A172 (cell line): ENCODE measurements around the gene PPDPF. TPM values are rescaled to one million over a fixed set of nuclear protein-coding genes. Genes with fewer than 3 reads are reported as not detected.

Experiments used
- DNase-seq: peaks from one replicate; pipeline ENCODE4 v3.0.0-alpha.2; 2015; ENCODE audit warnings: low spot score
- total RNA-seq: library from RNA; depleted of rRNA; stranded (reverse); fragments of >200 nt; shearing (Covaris generic); gene quantifications from 2 replicates; pipeline ENCODE4 v1.2.3, GENCODE V29; 2014

Gene PPDPF
- total RNA-seq, 1 experiment from 2014 or later = 67.4 TPM

DNA sequence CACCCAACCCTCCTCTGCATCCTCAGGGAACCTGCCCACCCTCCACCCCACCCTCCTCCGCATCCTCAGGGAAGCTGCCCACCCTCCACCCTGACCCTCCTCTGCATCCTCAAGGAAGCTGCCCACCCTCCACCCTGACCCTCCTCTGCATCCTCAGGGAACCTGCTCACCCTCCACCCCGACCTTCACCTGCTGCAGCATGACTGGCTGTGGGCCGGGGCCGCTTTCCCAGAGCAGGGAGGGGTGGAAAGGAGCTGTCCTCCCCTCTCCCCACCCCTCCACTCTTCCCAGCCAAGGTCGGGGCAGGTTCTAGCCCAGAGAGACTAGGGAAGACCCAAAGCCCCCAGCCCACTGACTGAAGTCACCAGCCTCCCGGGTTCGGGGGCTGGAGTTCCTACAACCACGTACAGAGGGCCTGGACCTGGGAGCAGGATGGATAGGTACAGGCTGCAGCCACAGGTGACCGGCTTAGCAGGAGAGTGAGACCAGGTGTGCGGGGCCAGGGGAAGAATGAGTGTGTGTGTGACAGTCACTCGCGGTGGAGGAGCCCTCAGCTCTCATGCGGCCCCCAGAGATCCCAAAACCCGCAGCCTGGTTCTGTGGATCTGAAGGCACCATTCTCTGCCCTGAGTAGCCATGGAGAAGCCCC, 33.3 kb upstream of the PPDPF start:
- no peak for DNase-seq

DNA sequence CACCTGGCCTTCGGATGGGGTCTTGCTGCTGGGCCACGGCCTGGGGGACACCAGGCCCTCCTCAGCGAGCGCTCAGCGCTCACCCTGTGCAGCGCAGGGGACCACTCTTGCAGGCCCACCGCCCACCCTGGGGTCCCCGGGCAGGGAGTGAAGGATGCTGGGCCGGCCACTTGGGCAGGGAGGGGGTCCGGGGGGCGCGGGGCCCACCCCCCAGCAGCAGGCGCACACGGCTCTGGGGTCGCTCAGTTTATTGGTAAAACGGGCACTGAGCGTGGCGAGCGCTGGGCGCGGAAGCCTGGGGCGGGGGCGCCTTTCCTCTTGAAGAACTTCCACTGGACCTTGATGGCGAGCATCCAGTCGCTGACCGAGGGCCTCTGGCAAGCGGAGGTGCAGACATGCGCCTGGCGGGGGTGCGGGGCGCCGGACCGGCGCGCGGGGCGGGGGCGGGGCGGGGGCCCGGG, 32.8 kb upstream of the PPDPF start:
- DNase-seq = no peak

DNA sequence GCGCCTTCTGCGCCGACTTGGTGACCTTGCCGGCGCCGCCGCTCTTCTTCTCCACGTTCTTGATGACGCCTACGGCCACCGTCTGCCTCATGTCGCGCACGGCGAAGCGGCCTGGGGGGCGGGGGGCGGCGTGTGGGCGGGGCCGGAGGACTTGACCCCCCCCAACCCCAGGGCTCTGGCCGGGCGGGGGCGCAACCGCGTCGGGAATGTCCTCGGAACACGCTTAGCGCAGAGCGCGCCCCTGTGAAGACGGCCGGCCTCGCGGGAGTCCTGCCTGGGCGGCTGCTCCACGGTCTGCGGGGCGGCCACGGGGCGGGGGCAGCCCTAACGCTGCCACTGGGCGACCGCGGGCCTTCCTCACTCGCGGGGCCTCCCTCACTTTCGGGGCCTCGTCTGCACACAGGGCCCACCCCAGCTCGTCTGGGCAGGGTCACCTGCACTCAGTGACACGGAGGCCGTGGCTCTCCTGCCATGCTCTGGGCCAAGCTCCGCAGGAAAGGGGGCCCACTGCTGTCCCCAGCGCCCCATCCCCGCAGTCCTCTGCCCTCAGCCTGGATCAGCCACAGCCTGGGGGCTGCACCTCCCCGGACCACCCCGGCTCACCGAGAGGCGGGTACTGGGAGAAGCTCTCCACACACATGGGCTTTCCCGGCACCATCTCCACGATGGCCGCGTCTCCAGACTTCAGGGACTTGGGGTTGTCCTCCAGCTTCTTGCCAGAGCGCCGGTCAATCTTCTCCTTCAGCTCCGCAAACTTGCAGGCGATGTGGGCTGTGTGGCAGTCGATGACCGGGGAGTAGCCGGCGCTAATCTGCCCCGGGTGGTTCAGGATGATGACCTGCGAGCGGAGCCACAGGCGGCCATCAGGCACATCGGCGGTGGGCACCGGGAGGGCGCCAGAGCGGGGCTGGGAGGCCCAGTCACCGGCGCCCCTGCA, 32.0 kb upstream of the PPDPF start:
- DNase-seq = no peak

DNA sequence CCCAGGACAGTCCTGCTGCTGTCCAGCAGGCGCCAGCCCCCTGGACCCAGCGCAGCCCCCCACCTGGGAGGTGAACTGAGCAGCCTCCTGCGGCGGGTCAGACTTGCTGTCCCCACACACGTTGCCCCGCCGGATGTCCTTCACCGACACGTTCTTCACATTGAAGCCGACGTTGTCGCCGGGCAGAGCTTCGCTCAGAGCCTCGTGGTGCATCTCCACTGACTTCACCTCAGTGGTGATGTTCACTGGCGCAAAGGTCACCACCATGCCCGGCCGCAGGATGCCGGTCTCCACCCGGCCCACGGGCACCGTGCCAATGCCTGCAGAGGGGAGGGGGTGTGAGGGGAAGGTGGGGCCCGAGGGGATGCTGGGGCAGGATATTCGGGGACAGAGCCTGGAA, 30.1 kb upstream of the PPDPF start:
- no peak for DNase-seq

DNA sequence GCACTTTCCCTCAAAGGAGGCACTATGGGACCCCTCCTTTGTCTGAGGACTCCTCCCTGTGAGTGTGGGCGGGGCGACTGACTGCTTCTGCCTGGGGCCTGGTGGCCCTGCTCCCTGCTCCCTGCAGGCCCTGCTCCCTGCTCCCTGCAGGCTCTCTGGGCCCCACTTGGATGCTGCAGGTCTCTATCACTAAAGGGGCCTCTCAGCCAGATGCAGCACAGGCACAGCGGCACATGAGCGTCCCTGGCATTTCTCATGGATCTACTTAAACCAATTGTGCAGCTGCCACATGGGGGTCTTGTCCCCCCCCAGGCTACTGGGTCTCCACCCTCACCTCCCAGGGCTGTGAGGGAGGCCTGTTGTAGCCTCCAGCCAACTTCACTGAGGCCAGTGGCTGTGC, 29.5 kb upstream of the PPDPF start:
- no peak for DNase-seq

DNA sequence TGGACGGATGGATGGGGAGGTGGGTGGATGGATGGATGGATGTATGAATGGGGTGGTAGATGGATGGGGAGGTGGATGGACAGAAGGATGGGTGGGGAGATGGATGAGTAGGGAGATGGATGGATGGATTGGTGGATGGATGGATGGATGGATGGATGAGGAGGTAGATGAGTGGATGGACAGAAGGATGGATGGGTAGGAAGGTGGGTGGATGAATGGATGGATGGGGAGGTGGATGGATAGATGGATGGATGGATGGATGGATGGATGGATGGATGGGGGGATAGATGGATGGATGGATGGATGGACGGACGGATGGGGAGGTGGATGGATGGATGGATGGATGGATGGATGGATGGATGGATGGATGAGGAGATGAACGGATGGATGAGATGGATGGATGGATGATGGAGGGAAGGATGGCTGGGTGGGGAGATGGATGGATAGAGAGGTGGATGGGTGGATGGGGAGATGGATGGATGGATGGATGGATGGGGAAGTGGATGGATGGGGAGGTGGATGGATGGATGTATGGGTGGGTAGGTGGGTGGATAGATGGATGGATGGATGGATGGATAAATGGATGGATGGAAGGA, 28.8 kb upstream of the PPDPF start:
- DNase-seq = no peak

DNA sequence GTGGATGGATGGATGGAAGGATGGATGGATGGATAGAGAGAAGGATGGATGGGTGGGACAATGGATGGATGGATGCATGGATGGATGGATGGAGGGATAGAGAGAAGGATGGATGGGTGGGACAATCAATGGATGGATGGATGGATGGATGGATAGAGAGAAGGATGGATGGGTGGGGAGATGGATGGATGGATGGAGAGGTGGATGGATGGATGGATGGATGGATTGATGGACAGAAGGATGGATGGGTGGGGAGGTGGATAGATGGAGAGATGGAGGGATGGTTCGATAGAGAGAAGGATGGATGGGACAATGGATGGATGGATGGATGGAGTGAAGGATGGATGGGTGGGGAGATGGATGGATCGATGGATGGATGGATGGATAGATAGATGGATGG, 28.0 kb upstream of the PPDPF start:
- DNase-seq = no peak

DNA sequence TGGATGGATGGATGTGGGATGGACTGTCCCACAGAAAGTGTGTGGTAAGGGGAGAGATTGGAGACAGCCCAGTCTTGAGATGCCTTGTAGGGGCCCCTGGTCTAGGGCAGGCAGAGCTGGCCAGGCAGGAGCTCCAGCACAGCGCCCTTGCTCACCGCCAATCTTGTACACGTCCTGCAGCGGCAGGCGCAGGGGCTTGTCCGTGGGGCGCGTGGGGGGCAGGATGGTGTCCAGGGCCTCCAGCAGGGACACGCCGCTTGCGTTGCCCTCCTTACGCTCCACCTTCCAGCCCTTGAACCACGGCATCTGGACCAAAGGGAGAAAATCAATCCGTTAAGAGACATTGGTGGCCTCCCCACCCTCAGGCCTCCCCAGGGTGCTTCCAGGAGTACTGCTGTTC, 27.6 kb upstream of the PPDPF start:
- no peak for DNase-seq

DNA sequence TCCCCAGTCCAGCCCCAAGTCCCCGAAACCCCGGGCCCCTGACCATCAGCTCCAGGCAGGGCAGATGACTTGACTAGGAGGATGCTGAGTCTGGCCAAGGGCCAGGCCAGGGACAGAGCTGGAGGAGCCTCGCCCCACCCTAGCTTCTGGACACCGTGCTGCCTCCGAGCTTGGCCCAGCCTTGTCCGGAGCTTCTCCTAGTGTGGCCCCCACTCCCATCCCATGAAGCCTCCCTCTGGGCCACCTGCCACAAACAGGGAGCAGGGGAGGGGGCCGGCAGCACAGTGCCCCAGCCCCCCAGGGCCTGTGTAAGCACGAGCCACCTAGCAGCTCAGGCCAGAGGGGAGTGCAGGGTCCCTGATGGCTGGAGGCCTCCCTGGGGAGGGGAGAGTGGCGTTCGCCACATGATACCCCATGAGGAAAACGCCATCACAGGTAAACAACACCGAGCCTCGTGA, 27.0 kb upstream of the PPDPF start:
- DNase-seq = no peak

DNA sequence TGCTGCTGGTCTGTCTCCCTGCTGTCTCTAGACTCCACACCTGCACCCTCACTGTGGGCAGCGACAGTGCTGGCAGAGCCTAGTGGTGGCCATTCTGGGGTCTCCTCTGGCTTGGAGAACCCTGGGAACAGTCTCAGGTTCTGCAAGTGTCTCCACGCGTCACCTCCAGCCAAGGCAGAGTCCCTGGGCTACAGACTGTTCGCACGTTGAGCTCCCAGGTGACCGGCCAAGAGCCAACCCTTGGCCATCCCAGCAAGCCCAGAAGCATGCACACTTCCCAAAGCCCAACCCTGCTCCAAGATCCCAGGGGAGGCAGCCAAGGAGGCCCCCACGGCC, 26.5 kb upstream of the PPDPF start:
- no peak for DNase-seq

DNA sequence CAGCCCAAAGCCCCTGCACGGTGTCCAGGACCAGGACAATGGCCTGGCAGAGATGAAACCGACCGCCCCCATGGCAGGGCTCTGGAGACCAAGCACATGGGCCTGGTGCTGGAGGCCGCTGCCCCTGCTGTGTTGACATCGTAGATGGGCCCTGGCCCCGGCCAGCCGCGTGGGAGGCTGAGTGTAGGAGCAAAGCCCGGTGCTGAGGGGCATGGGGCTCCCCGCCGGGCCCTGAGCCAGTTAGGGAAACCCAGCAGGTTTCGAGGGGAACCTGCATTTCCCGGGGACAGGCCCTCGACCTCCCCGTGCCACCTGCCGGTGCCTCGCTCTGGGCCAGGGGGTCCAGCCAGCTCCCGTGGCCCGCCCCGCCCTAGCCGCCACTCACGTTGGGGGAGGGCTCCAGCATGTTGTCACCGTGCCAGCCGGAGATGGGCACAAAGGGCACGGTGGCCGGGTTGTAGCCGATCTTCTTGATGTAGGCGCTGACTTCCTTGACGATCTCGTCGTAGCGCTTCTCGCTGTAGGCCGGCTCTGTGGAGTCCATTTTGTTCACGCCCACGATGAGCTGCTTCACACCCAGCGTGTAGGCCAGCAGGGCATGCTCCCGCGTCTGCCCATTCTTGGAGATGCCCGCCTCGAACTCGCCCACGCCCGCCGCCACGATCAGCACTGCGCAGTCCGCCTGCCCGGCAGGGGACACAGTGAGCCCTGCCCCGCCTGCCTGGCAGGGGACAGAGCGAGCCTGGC, 26.0 kb upstream of the PPDPF start:
- DNase-seq = no peak

DNA sequence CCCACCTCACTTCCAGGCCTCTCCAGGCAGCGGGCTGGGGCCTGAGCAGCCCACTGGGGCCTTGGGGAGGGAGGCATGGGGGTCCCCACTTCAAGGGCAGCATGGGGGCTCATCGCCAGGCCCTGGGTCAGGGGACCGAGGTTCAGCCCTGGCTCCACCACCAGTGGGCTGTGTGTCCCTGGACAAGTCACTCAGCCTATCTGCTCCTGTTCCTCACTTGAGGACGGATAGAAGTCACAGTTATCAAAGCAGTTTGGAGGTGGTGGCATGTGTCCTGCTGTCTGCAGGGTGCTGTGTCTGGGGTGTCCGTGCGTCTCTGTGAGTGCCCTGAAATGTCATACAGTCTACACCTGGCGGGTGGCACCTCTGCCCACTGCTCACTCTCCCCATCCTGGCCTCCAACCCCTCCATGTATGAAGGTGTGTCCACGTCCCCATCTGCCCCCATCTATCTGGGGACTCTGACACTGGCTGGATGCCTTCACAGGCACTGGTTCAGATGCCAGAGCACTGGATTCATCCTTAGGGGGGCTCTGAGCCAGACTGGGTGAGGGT, 25.3 kb upstream of the PPDPF start:
- no peak for DNase-seq

DNA sequence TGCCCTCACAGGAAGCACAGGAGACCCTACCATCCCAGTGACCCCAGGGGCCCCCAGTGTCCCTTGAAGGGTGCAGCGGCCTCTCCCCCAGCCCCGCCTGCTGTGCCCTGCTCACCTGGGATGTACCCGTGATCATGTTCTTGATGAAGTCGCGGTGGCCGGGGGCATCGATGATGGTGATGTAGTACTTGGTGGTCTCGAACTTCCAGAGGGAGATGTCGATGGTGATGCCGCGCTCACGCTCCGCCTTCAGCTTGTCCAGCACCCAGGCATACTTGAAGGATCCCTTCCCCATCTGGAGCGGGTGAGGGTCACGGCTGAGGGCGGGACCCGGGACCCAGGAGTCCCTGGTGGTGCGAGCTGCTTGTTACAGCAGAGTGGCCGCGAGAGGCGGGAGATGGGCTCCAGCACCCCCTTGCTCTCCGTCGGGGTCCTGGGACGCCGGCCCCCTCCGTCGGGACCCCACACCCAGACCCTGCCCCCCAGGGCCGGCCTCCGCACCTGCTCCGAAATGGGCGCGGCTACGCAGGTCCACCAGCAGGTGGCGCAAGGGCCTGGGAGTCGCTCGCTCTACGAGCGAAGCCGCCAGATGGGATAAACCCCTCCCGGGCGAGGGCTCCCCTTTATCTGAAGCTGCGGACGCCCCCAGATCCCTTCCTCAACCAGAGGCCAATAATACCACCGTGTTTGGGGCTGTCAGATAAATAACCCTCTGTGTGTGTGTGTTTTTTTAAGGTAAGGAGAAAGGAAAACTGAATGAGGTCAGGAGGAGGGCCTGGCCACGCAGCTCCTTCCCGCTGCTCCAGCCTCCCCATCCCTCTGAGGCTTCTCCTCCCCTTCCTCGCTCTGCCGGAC, 24.6 kb upstream of the PPDPF start:
- DNase-seq = no peak

DNA sequence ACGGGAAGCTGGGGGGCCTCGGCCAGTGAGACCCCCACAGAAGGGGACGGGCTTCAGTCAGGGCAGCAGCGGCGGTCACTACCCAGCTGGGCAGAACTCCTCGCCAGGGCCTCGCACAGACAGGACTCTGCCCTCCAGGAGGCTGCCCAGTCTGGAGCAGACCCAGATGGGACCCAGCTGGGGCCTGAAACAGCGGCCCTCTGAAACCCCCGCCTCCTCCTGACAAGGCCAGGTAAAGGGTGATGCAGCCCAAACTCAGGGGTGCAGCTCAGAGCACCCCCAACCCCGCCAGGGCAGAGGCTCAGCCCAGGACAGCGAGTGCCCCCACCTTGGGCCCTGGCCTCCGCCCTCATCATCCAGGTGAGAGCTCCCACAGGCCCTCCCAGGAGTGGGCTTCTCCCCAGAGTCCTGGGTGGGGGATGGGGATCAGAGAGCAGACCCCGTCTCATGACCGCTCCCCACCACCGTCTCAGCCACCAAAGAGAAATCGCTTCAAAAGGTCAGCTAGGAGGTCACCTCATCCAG, 23.9 kb upstream of the PPDPF start:
- no peak for DNase-seq

DNA sequence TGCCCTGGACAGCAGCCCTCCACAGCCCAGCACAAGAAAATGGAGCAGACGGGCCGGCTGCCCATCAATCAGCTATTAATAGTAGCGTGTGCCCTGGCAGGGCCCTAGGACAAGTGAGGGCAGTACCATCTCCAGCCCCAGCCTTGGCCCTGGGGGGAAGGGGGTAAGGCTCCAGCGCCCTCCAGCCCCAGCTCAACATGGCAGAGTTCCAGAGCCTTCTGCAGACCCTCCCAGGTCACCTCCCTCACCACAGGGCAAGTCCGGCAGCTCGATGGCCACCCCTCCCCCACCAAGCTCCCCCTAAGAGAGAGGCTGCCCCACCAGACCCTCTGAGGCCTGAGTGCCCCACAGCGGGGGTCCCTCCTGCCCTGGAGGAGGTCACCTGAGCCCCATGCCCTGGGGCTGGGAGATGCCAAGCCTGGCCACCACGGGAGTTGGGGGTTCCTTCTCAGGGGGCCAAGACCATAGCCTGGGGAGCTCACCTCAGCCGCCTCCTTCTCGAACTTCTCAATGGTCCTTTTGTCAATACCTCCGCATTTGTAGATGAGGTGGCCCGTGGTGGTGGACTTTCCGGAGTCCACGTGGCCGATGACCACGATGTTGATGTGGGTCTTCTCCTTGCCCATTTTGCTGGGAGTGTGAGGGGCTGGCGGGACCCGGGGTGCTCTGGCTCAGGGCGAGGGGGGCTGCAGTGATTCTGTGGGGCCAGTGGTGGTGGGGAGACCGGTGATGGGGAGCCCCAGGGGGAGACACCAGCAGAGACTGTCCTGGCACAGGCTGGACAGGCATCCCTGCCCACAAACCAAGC, 23.2 kb upstream of the PPDPF start:
- no peak for DNase-seq

DNA sequence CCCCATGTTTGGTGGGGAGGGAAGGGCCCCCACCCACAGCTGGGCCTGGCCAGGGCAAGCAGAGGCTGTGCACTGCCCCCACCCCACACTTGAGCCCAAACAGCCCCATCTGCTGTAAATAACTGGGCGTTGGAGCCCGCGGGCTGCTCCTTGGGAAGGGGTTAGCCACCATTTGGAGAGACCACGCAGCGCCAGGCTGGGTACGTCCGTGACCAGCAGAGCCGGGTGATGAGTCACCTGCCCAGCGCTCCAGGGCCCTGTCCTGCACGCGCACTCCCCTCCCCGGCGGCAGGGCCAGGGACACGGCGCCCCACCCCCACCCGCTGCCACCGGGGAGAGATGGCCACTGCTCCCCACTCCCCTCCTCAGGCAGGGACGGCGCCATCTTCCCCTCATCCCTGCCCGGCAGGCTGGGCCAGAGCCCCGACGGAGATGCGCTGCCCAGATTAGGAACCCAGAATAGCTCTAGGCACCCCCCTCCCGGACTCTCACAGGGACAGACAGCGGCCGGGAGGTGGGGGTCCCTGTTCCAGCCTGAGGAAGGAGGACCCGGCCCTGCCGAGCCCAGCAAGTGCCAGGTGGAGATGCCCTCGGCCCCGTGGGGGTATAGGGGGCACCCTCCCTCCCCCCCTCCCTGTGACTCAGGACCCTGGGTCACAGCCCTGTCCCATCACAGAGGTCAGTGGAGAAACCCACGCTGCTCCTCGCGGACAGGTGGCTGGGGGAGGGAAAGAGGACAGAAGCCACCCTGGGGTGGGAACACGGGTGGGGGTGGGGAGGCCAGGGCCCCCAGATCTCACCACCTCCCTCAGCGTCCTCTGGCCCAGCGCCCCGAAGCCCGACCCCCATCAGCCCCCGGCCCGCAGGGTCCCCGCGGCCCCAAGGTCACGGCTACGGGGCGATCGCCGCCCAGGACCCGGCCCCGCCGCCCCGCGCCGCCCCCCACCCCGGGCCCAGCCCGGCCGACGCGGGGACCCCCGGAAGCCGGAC, 22.3 kb upstream of the PPDPF start:
- DNase-seq = peak; percentile 77

DNA sequence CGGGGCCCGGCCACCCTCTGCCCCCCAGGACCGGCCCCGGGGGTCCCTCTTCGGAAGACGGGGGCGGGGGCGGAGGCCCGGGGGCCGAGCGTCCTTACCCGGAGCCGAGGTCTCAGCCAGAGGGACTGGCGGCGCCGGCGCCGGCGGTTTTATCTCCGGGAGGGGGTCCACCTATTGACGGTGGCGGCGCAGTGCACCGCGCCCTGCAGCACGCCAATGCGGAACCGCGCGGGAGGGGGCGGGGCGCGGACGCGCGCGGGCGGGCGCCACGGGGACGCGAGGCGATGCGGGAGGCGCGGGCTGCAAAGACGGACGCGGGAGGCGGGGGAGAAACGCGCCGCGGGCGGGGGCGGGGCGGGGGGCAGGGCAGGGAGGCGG, 21.6 kb upstream of the PPDPF start, which contains the start of gene EEF1A2:
Gene EEF1A2, minus strand, starts transcription at position 124 of the 378 bp plus-strand sequence. CDS start 1,320 bp downstream, outside the sequence.
- no peak for DNase-seq

DNA sequence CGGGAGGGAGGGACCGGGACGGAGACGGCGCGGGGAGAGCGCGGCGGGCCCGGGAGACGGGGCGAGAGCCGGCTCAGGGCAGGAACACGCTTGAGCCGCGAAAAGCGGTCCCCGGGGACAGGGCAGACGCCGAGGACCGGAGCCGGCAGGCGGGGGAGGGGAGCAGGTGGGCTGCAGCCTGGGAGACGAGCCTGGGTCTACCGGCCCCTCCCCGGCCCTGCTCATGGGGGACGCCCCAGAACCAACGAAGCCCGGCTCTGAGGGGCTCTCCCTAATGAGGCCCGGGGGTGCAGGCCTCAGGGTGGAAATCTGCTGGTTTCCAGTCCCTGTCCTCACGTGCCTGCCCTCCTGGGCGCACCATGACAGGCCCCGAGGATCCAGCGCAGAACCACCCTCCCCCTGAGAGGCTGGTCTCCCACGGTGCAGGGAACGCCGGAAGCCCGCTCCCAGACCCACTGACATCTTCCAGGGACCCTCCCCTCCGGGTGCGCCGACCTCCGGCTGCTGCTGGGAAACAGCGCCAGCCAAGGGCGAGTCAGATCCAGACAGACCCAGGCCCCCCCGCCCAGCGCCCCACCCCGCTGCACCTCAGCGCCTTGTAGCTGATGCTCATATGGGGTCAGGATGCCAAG, 21.1 kb upstream of the PPDPF start:
- no peak for DNase-seq
